Urinary bladder (tissue), 4 donors: Measurements from ENCODE around the gene SIRPA. TPM values are rescaled to one million over a fixed set of nuclear protein-coding genes. Genes with fewer than 3 reads are reported as not detected.

Source experiments
- DNase-seq: peaks from one replicate; pipeline ENCODE4 v3.0.0-alpha.2; 2015; ENCODE audit errors: extremely low spot score
- H3K27ac ChIP-seq: one replicate; pipeline ENCODE4 v1.5.1; 2013; ENCODE audit warnings: low read depth, mild to moderate bottlenecking, moderate library complexity
- H3K36me3 ChIP-seq: one replicate; pipeline ENCODE4 v1.6.1; 2013; ENCODE audit warnings: mild to moderate bottlenecking, moderate library complexity; ENCODE audit not compliant: insufficient read depth
- H3K4me1 ChIP-seq: one replicate; pipeline ENCODE4 v1.6.1; 2013; ENCODE audit warnings: mild to moderate bottlenecking, moderate library complexity; ENCODE audit not compliant: insufficient read depth
- H3K4me3 ChIP-seq: one replicate; pipeline ENCODE4 v1.5.1; 2013; ENCODE audit warnings: low read depth, low read length
- WGBS: extraction: QIAGEN DNeasy Blood & Tissue Kit; methylation state at CpG from one replicate; pipeline ENCODE4 v1.1.7; 2013; 5-methylcytosine and 5-hydroxymethylcytosine counted together
- polyA plus RNA-seq: library from polyadenylated mRNA; stranded (reverse); fragments of 200-250 nt; gene quantifications from one replicate; pipeline ENCODE4 v1.2.3, GENCODE V29; 2013
- total RNA-seq: library from RNA; depleted of rRNA; stranded (reverse); fragments of >200 nt; gene quantifications from one replicate; pipeline ENCODE4 v1.2.3, GENCODE V29; 2014
- donor health status: healthy with polysubstance abuse.
- donor health status: healthy.

The SIRPA gene
- total and polyA plus RNA-seq, 2 donors = 11.2 to 27.8 TPM

GRCh38 chr20:1975291-1975690 lies 80.1 kb downstream of the SIRPA start:
- no peaks in the 10 kb centered on the region for H3K4me1 ChIP-seq
- DNase-seq = no peak
- H3K4me3 ChIP-seq = no peak overlapping the region
- H3K36me3 ChIP-seq = no peaks in the 10 kb centered on the region
- WGBS = 87% methylated on average over 11 of the region's 11 CpGs
- H3K27ac ChIP-seq = no peak overlapping the region

GRCh38 chr20:1979106-1979778 lies 84.0 kb downstream of the SIRPA start:
- H3K4me3 ChIP-seq = no peak overlapping the region
- no peak overlapping the region for H3K27ac ChIP-seq
- no peak for DNase-seq
- H3K36me3 ChIP-seq = no peaks in the 10 kb centered on the region
- WGBS = 52% methylated on average over 3 of the region's 3 CpGs
- no peaks in the 10 kb centered on the region for H3K4me1 ChIP-seq

- WGBS = 82% methylated on average over 5 of the region's 5 CpGs
- Histone ChIP-seq H3K27ac (no peak overlapping the region), H3K4me3 (no peak overlapping the region), H3K36me3 (no peaks in the 10 kb centered on the region), H3K4me1 (no peaks in the 10 kb centered on the region)
- DNase-seq = no peak
These were observed 87.5 kb downstream of the SIRPA start for GRCh38 chr20:1982686-1983085.

GRCh38 chr20:1983301-1983700 lies 88.1 kb downstream of the SIRPA start:
- Histone ChIP-seq H3K4me1 (no peaks in the 10 kb centered on the region), H3K36me3 (no peaks in the 10 kb centered on the region), H3K4me3 (no peak overlapping the region), H3K27ac (no peak overlapping the region)
- no peak for DNase-seq
- 40% methylated on average over 4 of the region's 4 CpGs for WGBS

GRCh38 chr20:1987826-1988225 lies 92.6 kb downstream of the SIRPA start:
- no peak for DNase-seq
- Histone ChIP-seq H3K27ac (no peak overlapping the region), H3K36me3 (no peaks in the 10 kb centered on the region), H3K4me1 (no peaks in the 10 kb centered on the region), H3K4me3 (no peak overlapping the region)
- 33% methylated on average over 3 of the region's 3 CpGs for WGBS

Other genes starting within 250 kb of the SIRPA start
- gene SIRPG, start 237.6 kb upstream of the SIRPA start, total RNA-seq = not detected
- 0.49 TPM for gene SIRPG, start 237.6 kb upstream of the SIRPA start, polyA plus RNA-seq
- gene PDYN, start 98.7 kb downstream of the SIRPA start, total RNA-seq = not detected
- not detected for gene PDYN, start 98.7 kb downstream of the SIRPA start, polyA plus RNA-seq
- 17.5 TPM for gene STK35, start 206.4 kb downstream of the SIRPA start, total RNA-seq
- 7.6 TPM for gene STK35, start 206.4 kb downstream of the SIRPA start, polyA plus RNA-seq